Sigmoid colon (tissue), 7 donors: Measurements from ENCODE around the gene PATJ. TPM values are rescaled to one million over a fixed set of nuclear protein-coding genes. Genes with fewer than 3 reads are reported as not detected.

Experiments
- DNase-seq: peaks from one replicate; pipeline ENCODE4 v3.0.0-alpha.2; 2019
- H3K27ac ChIP-seq, 4 donors: fragments of 200-600 bp; sonication (generic); one replicate each; pipeline ENCODE4 v1.5.1; 2016 to 2019; ENCODE audit warnings: mild to moderate bottlenecking in 1 of 4
- H3K27me3 ChIP-seq, 3 donors: fragments of 200-600 bp; sonication (generic); one replicate each; pipeline ENCODE4 v1.5.1; 2019; ENCODE audit warnings: mild to moderate bottlenecking in 1 of 3
- H3K36me3 ChIP-seq, 4 donors: fragments of 200-600 bp; sonication (generic); one replicate each; pipeline ENCODE4 v1.5.1; 2016 to 2019
- H3K4me1 ChIP-seq, 4 donors: fragments of 200-600 bp; sonication (generic); one replicate each; pipeline ENCODE4 v1.5.1; 2017 to 2019
- H3K4me3 ChIP-seq, 4 donors: fragments of 200-600 bp; sonication (generic); one replicate each; pipeline ENCODE4 v1.5.1; 2017 to 2019; ENCODE audit warnings: mild to moderate bottlenecking in 2 of 4, moderate library complexity in 1 of 4
- H3K9me3 ChIP-seq, 4 donors: fragments of 200-600 bp in 3 of 4; sonication (generic) in 3 of 4; one replicate each; pipeline versions ENCODE4 v1.5.1 to v1.6.1; 2013 to 2019
- EP300 ChIP-seq, 4 donors: sonication (generic); formaldehyde crosslinking; IDR thresholded peaks; one replicate each; pipeline ENCODE4 v1.6.1; 2017; ENCODE audit warnings: antibody characterized with exemption in 4 of 4
- POLR2A ChIP-seq, 2 donors: fragments of 450-650 bp; IDR thresholded peaks; one replicate each; pipeline ENCODE4 v1.6.1; 2016; ENCODE audit warnings: antibody characterized with exemption in 2 of 2, mild to moderate bottlenecking in 2 of 2, moderate library complexity in 2 of 2
- POLR2AphosphoS5 ChIP-seq, 4 donors: sonication (generic); formaldehyde crosslinking; IDR thresholded peaks; one replicate each; pipeline ENCODE4 v1.6.1; 2017; ENCODE audit warnings: antibody characterized with exemption in 4 of 4
- WGBS, 2 donors: extraction: QIAGEN DNeasy Blood & Tissue Kit; methylation state at CpG; one replicate each; pipeline ENCODE4 v1.1.7; 2013; 5-methylcytosine and 5-hydroxymethylcytosine counted together
- intact Hi-C: fragments of 100-400 bp; cut with DNase I; formaldehyde crosslinking; loops from one replicate; pipeline ENCODE4 v1.15.1; 2023
- polyA plus RNA-seq, 3 donors: library from polyadenylated mRNA; stranded (reverse); fragments of 200-250 nt; gene quantifications; one replicate each; pipeline ENCODE4 v1.2.3, GENCODE V29; 2013
- total RNA-seq, 4 donors: library from RNA; depleted of rRNA; stranded (reverse); fragments of >200 nt; gene quantifications; one replicate each; pipeline ENCODE4 v1.1.0, GENCODE V29; 2016
- TF ChIP-seq, protein P1 (sequence below), 4 experiments: fragments of 450-650 bp in 3 of 4; fragments of 200-600 bp in 1 of 4; IDR thresholded peaks; one replicate each; pipeline ENCODE4 v1.5.1; 2016 to 2019; ENCODE audit warnings: antibody characterized with exemption in 4 of 4, mild to moderate bottlenecking in 3 of 4, moderate library complexity in 2 of 4
- donor health status: healthy with polysubstance abuse.
- donor health status: Bipolar disorder and iron deficiency.
- donor health status: healthy.

The PATJ gene
- total and polyA plus RNA-seq, 7 donors = 10.2 to 33.2 (median 21.3) TPM

DNA sequence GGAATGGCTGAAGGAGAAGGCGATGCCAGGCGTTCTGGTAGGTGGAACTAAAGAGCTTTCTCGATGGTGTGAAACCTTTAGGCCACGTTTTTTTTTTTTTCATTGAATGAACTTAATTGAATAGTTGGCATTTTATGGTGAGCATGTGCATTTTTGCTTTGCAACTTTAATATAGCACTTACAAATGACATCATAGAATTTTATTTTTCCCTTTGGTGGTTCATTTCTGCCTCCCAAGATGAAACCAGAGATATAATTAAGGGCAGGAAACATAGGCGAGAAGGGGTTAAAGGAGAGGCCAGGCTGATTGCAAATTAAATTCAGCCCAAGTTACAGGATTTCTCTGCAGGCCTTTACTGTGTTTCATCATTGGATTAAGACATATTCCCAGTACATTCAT lies 366.8 kb downstream of the PATJ start:
- intact Hi-C loops = no loop called here
- no peaks in the 10 kb centered on the region for H3K4me1 ChIP-seq
- no peak overlapping the region for H3K27ac ChIP-seq
- H3K9me3 ChIP-seq = no peaks in the 10 kb centered on the region
- no peak for DNase-seq
- 78 to 89% methylated on average over 5 of the region's 5 CpGs for WGBS, 2 donors
- no peaks in the 10 kb centered on the region for H3K27me3 ChIP-seq
- TF ChIP-seq EP300 (IDR thresholded peaks at IDR 0.05) = no peak
- no peak for TF ChIP-seq POLR2AphosphoS5 (IDR thresholded peaks at IDR 0.05)
- TF ChIP-seq POLR2A (IDR thresholded peaks at IDR 0.05) = no peak
- TF ChIP-seq, protein P1, sequence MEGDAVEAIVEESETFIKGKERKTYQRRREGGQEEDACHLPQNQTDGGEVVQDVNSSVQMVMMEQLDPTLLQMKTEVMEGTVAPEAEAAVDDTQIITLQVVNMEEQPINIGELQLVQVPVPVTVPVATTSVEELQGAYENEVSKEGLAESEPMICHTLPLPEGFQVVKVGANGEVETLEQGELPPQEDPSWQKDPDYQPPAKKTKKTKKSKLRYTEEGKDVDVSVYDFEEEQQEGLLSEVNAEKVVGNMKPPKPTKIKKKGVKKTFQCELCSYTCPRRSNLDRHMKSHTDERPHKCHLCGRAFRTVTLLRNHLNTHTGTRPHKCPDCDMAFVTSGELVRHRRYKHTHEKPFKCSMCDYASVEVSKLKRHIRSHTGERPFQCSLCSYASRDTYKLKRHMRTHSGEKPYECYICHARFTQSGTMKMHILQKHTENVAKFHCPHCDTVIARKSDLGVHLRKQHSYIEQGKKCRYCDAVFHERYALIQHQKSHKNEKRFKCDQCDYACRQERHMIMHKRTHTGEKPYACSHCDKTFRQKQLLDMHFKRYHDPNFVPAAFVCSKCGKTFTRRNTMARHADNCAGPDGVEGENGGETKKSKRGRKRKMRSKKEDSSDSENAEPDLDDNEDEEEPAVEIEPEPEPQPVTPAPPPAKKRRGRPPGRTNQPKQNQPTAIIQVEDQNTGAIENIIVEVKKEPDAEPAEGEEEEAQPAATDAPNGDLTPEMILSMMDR (IDR thresholded peaks at IDR 0.05) = no peak
- H3K4me3 ChIP-seq = no peak overlapping the region
- no peaks in the 10 kb centered on the region for H3K36me3 ChIP-seq

DNA sequence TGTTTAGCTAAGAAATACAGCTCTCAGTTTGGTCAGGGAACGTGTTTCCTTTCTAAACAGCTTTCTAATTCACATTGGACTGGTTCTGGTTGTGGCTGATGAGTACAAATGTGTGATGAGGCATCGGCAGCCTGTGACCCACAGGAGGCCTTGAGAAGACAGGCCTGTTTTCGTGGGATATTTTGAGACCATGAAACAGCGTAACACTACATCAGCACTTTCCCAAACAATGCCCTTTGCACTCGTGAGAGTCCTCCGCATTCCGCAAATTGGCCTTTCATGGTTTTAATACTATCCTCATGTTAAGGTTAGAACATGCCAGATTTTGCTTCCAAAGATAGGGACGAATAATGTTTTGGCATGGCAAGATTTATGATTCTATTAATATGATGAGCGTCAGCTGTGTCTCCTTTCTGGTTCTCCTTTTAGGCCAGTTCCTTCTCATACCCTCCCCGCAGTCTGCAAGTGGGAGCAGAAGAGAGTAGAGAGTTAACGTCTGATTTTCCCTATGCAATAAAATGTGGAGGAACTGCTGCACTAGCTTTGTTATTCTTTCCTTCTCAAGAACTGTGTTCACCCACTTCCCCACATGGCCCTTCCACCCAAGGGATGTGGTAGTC lies 368.0 kb downstream of the PATJ start:
- Histone ChIP-seq H3K4me1 (no peaks in the 10 kb centered on the region), H3K9me3 (no peaks in the 10 kb centered on the region), H3K36me3 (no peaks in the 10 kb centered on the region), H3K4me3 (no peak overlapping the region), H3K27ac (no peak overlapping the region), H3K27me3 (no peaks in the 10 kb centered on the region)
- intact Hi-C loops = no loop called here
- 83 to 91% methylated on average over 11 of the region's 11 CpGs for WGBS, 2 donors
- no peak for TF ChIP-seq POLR2AphosphoS5 (IDR thresholded peaks at IDR 0.05)
- TF ChIP-seq POLR2A (IDR thresholded peaks at IDR 0.05) = no peak
- TF ChIP-seq, protein P1 (IDR thresholded peaks at IDR 0.05) = no peak
- no peak for TF ChIP-seq EP300 (IDR thresholded peaks at IDR 0.05)
- DNase-seq = no peak

DNA sequence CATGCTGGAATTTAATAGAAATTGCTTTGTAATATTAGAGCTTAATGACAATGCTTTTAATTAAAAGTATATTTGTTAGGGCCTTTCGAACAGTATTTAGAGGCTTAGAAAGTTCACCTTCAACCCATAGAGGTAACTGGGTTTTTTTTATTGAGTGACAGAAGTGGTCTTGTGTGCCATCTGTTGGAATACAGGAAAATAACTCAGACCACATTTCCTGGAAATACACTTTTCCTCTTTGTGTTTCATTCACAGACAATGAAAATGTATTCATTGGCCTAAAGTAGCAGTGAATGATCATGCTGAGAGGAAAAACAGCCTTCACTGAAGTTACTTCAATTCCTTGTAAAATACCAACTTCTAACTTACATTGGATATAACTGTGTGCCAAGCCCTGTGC lies 368.8 kb downstream of the PATJ start:
- Histone ChIP-seq H3K4me1 (no peaks in the 10 kb centered on the region), H3K36me3 (no peaks in the 10 kb centered on the region), H3K4me3 (no peak overlapping the region), H3K9me3 (no peaks in the 10 kb centered on the region), H3K27me3 (no peaks in the 10 kb centered on the region), H3K27ac (no peak overlapping the region)
- whole genome bisulfite sequencing, 2 donors = 97% methylated on average over 1 of the region's 1 CpG
- TF ChIP-seq POLR2A (IDR thresholded peaks at IDR 0.05) (no peak), POLR2AphosphoS5 (IDR thresholded peaks at IDR 0.05) (no peak), EP300 (IDR thresholded peaks at IDR 0.05) (no peak)
- TF ChIP-seq, protein P1 (IDR thresholded peaks at IDR 0.05) = no peak
- intact Hi-C loops = no loop called here
- DNase-seq = no peak

DNA sequence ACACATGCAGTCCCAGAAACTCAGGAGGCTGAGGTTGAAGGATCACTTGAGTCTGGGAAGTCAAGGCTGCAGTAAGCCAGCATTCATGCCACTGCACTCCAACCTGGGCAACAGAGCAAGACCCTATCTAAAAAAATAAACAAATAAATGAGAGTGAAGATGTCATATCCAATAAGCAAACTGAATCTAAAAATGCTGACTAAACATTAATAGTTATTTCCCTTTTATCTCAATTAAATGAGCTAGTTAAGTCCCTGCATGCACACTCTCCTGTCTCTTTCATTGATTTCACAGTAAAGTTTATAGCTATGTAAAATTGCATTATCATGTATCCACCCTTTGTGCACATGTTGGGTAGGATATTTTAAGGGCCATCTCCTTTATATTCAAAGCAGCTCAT lies 371.2 kb downstream of the PATJ start:
- intact Hi-C loops = no loop called here
- no peaks in the 10 kb centered on the region for H3K27me3 ChIP-seq
- H3K36me3 ChIP-seq = no peaks in the 10 kb centered on the region
- H3K9me3 ChIP-seq = no peaks in the 10 kb centered on the region
- no peak overlapping the region for H3K27ac ChIP-seq
- H3K4me3 ChIP-seq = no peak overlapping the region
- H3K4me1 ChIP-seq = no peaks in the 10 kb centered on the region
- TF ChIP-seq, protein P1 (IDR thresholded peaks at IDR 0.05) = no peak
- TF ChIP-seq POLR2AphosphoS5 (IDR thresholded peaks at IDR 0.05) (no peak), EP300 (IDR thresholded peaks at IDR 0.05) (no peak), POLR2A (IDR thresholded peaks at IDR 0.05) (no peak)
- DNase-seq = no peak
